ACC112 (cell line): ENCODE measurements around the gene CLGN.

Source experiments
- H2AFZ ChIP-seq: fragments of 200-600 bp; sonication (generic); one replicate; pipeline ENCODE4 v1.6.0; 2017; ENCODE audit warnings: antibody characterized with exemption, low read length; ENCODE audit not compliant: unreplicated experiment
- H3K27ac ChIP-seq: fragments of 200-600 bp; sonication (generic); 2 replicates; pipeline ENCODE4 v1.5.1; 2014; ENCODE audit warnings: low read depth, mild to moderate bottlenecking, antibody characterized with exemption, low read length, moderate library complexity
- H3K27me3 ChIP-seq: fragments of 200-600 bp; sonication (generic); 2 replicates; pipeline ENCODE4 v1.6.1; 2014; ENCODE audit warnings: mild to moderate bottlenecking, antibody characterized with exemption, low read length, moderate library complexity, mixed read lengths; ENCODE audit not compliant: insufficient read depth
- H3K36me3 ChIP-seq: fragments of 200-600 bp; sonication (generic); 2 replicates; pipeline ENCODE4 v1.6.1; 2016; ENCODE audit warnings: mild to moderate bottlenecking, antibody characterized with exemption, low read length, moderate library complexity, mixed read lengths; ENCODE audit not compliant: insufficient read depth
- H3K4me1 ChIP-seq: fragments of 200-600 bp; sonication (generic); one replicate; pipeline ENCODE4 v1.6.1; 2016; ENCODE audit warnings: low read length, mixed read lengths; ENCODE audit not compliant: insufficient read depth, unreplicated experiment, control insufficient read depth
- H3K4me3 ChIP-seq: fragments of 200-600 bp; sonication (generic); 2 replicates; pipeline ENCODE4 v1.5.1; 2014; ENCODE audit warnings: mild to moderate bottlenecking, low read depth, low read length
- H3K79me2 ChIP-seq: fragments of 200-600 bp; sonication (generic); one replicate; pipeline ENCODE4 v1.6.0; 2016; ENCODE audit warnings: low read length; ENCODE audit not compliant: control insufficient read depth, unreplicated experiment, insufficient read depth

Gene CLGN

DNA sequence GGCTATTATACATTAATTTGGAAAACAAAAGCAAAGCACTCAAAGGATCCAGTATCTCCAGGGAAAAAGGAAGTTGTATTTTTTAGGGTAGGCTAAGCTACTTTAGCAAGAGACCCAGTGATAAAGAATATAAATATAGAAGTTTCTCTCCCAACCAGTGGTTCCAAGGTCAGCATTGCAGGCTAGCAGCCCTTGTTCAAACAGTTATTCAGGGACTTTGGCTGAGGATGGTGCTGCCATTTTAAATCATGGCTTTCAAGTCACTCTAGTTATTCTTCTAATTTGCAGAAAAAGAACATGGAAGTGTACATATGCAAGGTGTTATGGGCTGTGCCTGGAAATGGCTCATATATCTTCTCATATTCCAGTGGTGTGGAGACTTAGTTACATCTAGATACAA is 44.7 kb downstream of the CLGN start:
- no peaks in the 10 kb centered on the region for H3K4me1 ChIP-seq
- H3K36me3 ChIP-seq, result peaks cover 15% of the 10 kb centered on the region
- H2AFZ ChIP-seq, result no peak overlapping the region
- no peak overlapping the region for H3K27ac ChIP-seq
- no peaks in the 10 kb centered on the region for H3K27me3 ChIP-seq
- no peak overlapping the region for H3K4me3 ChIP-seq
- peaks cover 11% of the 10 kb centered on the region for H3K79me2 ChIP-seq

- Histone ChIP-seq H3K27ac (peak overlapping the region; percentile 71), H3K4me3 (peak overlapping the region; percentile 91), H3K4me1 (peaks cover 30% of the 10 kb centered on the region), H3K27me3 (no peaks in the 10 kb centered on the region), H2AFZ (peak overlapping the region; percentile 91), H3K36me3 (peaks cover 3% of the 10 kb centered on the region; the same call in 1 of the 2 replicates), H3K79me2 (peaks cover 49% of the 10 kb centered on the region)
These were observed 53.3 kb downstream of the CLGN start for GRCh38 chr4:140374130-140374477.

- Histone ChIP-seq H3K4me1 (peaks cover 36% of the 10 kb centered on the region), H2AFZ (peak within 1 kb of the TSS; percentile 91), H3K79me2 (peaks cover 44% of the 10 kb centered on the region), H3K27ac (peak within 1 kb of the TSS; percentile 71), H3K27me3 (no peaks in the 10 kb centered on the region), H3K36me3 (no peaks in the 10 kb centered on the region), H3K4me3 (peak within 1 kb of the TSS; percentile 91)
These were observed 53.9 kb downstream of the CLGN start, which contains the start of gene SCOC for GRCh38 chr4:140373328-140374129. TSS of gene SCOC (plus strand) at chr4:140373646. CDS start at chr4:140379171, 5,525 bp downstream.

- Histone ChIP-seq H3K27ac (peak overlapping the region; percentile 69), H3K4me1 (peaks cover 42% of the 10 kb centered on the region), H3K36me3 (no peaks in the 10 kb centered on the region), H3K27me3 (no peaks in the 10 kb centered on the region), H2AFZ (peak overlapping the region; percentile 89), H3K79me2 (peaks cover 42% of the 10 kb centered on the region), H3K4me3 (peak overlapping the region; percentile 91)
These were observed 54.6 kb downstream of the CLGN start for GRCh38 chr4:140372751-140373327.

DNA sequence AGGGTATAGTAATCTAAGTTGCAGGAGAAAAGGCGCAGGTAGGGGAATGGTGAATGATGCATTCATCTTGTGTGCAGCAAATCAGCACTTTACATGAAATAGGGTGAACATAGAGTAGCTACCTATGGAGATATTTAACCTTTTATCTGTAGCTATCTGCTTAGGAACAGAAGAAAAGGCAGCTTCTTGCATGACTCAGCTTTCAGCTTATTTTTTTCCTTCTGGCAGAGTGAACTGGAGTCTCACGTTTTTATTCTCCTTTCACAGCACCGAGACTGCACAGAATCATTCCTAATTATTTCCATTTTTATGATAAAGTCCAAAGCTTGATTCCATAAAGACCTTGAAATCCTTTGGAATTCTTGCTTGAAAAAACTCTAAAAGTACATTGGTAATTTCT is 58.8 kb downstream of the CLGN start:
- Histone ChIP-seq H3K79me2 (peaks cover under 1% of the 10 kb centered on the region), H2AFZ (no peak overlapping the region), H3K27me3 (no peaks in the 10 kb centered on the region), H3K36me3 (no peaks in the 10 kb centered on the region), H3K4me3 (no peak overlapping the region), H3K27ac (peak overlapping the region; percentile 27; the same call in 1 of the 2 replicates), H3K4me1 (peaks cover 23% of the 10 kb centered on the region)

- H2AFZ ChIP-seq, result peak overlapping the region; percentile 49
- no peaks in the 10 kb centered on the region for H3K79me2 ChIP-seq
- no peaks in the 10 kb centered on the region for H3K27me3 ChIP-seq
- peaks cover 23% of the 10 kb centered on the region for H3K4me1 ChIP-seq
- no peaks in the 10 kb centered on the region for H3K36me3 ChIP-seq
- H3K4me3 ChIP-seq, result peak overlapping the region; percentile 18; the same call in 1 of the 2 replicates
- H3K27ac ChIP-seq, result peak overlapping the region; percentile 38; the same call in 1 of the 2 replicates
These were observed 59.7 kb downstream of the CLGN start for GRCh38 chr4:140367738-140368137.

DNA sequence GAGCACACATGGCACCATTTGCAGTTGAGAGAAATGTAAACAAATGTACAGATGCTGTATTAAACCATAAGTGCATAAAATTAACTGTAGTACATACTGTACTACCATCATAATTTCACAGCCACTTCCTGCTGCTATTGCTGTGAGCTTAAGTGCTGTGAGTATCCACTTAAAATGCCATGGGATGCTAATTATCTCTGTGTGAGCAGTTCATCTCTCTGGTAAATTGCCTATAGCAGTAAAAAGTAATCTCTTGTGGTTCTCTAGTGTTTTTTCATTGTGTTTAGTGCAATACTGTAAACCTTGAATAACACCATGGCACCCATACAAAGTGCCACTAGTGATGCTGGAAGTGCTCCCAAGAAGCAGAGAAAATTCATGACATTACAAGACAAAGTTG is 63.9 kb downstream of the CLGN start:
- H3K4me3 ChIP-seq, result no peak overlapping the region
- H3K27ac ChIP-seq, result no peak overlapping the region
- no peaks in the 10 kb centered on the region for H3K27me3 ChIP-seq
- H3K36me3 ChIP-seq, result no peaks in the 10 kb centered on the region
- H3K4me1 ChIP-seq, result peaks cover 8% of the 10 kb centered on the region
- H2AFZ ChIP-seq, result no peak overlapping the region
- no peaks in the 10 kb centered on the region for H3K79me2 ChIP-seq

DNA sequence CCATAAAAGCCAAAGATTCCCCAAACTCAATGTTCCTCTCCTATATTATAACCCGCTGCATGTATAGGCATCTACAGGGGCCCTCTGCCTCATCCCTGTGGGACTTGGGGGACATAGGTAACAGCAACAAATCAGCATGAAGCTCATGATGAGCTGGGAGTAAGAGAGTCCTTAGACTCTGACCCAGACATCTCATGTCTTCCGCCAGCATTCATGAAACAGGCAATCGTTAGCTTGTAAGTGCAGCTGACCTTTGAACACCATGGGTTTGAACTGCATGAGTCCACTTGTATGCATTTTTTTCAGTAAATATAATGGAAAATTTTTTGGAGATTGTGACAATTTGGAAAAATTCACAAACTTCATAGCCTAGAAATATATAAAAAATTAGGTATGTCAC is 64.4 kb downstream of the CLGN start:
- H2AFZ ChIP-seq, result no peak overlapping the region
- no peaks in the 10 kb centered on the region for H3K27me3 ChIP-seq
- H3K4me1 ChIP-seq, result peaks cover 4% of the 10 kb centered on the region
- H3K4me3 ChIP-seq, result no peak overlapping the region
- no peaks in the 10 kb centered on the region for H3K79me2 ChIP-seq
- H3K36me3 ChIP-seq, result no peaks in the 10 kb centered on the region
- no peak overlapping the region for H3K27ac ChIP-seq

GRCh38 chr4:140361099-140361498 is 66.3 kb downstream of the CLGN start:
- Histone ChIP-seq H3K27ac (no peak overlapping the region), H3K36me3 (no peaks in the 10 kb centered on the region), H3K4me3 (no peak overlapping the region), H3K79me2 (no peaks in the 10 kb centered on the region), H2AFZ (no peak overlapping the region), H3K27me3 (peaks cover 8% of the 10 kb centered on the region), H3K4me1 (no peaks in the 10 kb centered on the region)

DNA sequence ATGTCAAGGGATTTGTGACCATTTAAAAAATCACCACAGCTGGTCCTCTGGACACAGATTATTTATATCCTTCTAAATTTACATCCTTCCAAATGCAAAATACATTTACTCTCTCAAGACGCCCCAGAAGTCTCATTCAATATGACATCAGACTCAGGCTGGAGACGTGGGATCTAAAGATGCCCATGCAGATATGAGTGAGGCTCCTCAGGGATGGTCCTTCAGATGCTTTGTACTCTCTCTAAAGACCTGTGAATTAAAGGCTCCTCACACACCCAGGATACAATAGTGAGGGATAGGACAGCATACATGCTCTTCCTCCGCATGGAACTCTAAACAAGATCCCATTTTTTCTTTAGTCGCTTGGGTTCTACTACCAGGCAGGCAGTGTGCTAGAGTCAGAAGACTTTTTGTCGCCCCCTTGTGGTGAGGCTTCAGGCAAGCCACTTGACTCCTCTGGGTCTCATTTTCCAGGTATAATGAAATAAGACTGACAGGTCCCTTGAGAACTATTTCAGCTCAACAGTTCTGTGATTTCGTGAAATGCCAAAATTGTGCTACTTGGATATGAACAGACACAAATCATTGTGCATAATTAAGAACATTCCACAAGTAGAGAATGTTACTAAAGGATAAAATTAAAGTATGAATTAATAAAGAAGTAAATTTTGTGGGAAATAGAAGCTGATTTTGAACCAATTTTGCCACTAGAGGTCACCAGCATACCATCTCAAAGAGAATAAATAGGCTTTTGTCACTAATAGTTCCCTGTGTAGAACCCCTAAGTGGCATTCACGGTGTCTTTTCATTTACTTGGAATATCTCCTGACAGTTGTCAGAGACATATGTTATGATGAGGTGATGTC is 67.7 kb downstream of the CLGN start:
- Histone ChIP-seq H3K36me3 (no peaks in the 10 kb centered on the region), H2AFZ (no peak overlapping the region), H3K27ac (no peak overlapping the region), H3K27me3 (peaks cover 10% of the 10 kb centered on the region), H3K4me1 (no peaks in the 10 kb centered on the region), H3K4me3 (no peak overlapping the region), H3K79me2 (no peaks in the 10 kb centered on the region)
